Fibroblast of mammary gland (primary cell): ENCODE results near the gene ZNF653.

ENCODE experiments used
- DNase-seq: peaks from one replicate; pipeline ENCODE4 v3.0.0-alpha.2; 2010; ENCODE audit warnings: low read depth
- H3K4me3 ChIP-seq: 2 replicates; pipeline ENCODE4 v1.5.1; 2011; ENCODE audit warnings: low read depth, mild to moderate bottlenecking, low read length, moderate library complexity; ENCODE audit not compliant: control insufficient read depth
- CTCF ChIP-seq: conservative IDR thresholded peaks from 2 replicates; pipeline ENCODE4 v1.5.1; 2011; ENCODE audit warnings: low read depth, low read length, inconsistent platforms; ENCODE audit not compliant: control insufficient read depth, insufficient read depth

ZNF653 gene

GRCh38 chr19:11448923-11449554 is 56.6 kb downstream of the ZNF653 start:
- H3K4me3 ChIP-seq, result no peak overlapping the region
- no peak for DNase-seq
- no peak for TF ChIP-seq CTCF

- no peak for DNase-seq
- TF ChIP-seq CTCF, result no peak
- no peak overlapping the region for H3K4me3 ChIP-seq
Measured at GRCh38 chr19:11448410-11448809, 57.2 kb downstream of the ZNF653 start.

- no peak overlapping the region for H3K4me3 ChIP-seq
- DNase-seq, result no peak
- no peak for TF ChIP-seq CTCF
Measured at GRCh38 chr19:11447347-11448262, 58.0 kb downstream of the ZNF653 start.

- H3K4me3 ChIP-seq, result no peak overlapping the region
- peak; percentile 21 for DNase-seq
- peak; percentile 61 for TF ChIP-seq CTCF
Measured at GRCh38 chr19:11446652-11447301, 58.9 kb downstream of the ZNF653 start.

GRCh38 chr19:11446271-11446651 is 59.4 kb downstream of the ZNF653 start:
- no peak overlapping the region for H3K4me3 ChIP-seq
- no peak for DNase-seq
- no peak for TF ChIP-seq CTCF

GRCh38 chr19:11445141-11445540 is 60.5 kb downstream of the ZNF653 start:
- H3K4me3 ChIP-seq, result no peak overlapping the region
- DNase-seq, result no peak
- no peak for TF ChIP-seq CTCF
